Measurements from ENCODE around the gene LRFN2.

GRCh38 chr6:40536442-40536841 is 50.7 kb downstream of the LRFN2 start:
- TF ChIP-seq, protein P1, sequence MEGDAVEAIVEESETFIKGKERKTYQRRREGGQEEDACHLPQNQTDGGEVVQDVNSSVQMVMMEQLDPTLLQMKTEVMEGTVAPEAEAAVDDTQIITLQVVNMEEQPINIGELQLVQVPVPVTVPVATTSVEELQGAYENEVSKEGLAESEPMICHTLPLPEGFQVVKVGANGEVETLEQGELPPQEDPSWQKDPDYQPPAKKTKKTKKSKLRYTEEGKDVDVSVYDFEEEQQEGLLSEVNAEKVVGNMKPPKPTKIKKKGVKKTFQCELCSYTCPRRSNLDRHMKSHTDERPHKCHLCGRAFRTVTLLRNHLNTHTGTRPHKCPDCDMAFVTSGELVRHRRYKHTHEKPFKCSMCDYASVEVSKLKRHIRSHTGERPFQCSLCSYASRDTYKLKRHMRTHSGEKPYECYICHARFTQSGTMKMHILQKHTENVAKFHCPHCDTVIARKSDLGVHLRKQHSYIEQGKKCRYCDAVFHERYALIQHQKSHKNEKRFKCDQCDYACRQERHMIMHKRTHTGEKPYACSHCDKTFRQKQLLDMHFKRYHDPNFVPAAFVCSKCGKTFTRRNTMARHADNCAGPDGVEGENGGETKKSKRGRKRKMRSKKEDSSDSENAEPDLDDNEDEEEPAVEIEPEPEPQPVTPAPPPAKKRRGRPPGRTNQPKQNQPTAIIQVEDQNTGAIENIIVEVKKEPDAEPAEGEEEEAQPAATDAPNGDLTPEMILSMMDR (IDR thresholded peaks at IDR 0.05), result no peak
- TF ChIP-seq POLR2A (IDR thresholded peaks at IDR 0.05) (no peak), POLR2AphosphoS5 (IDR thresholded peaks at IDR 0.05; ENCODE audit: insufficient read depth in 1 of 2, low read depth in 1 of 2) (no peak)
